ENCODE results near the gene MAPK9.

- TF ChIP-seq CTCF (IDR thresholded peaks at IDR 0.05): no peak
- no peak for TF ChIP-seq POLR2A (IDR thresholded peaks at IDR 0.05)
These were observed 10.2 kb downstream of the MAPK9 start for GRCh38 chr5:180281706-180282105.
